PFSK-1 (cell line): ENCODE results near the gene FARSB.

Experiments
- FOXP2 ChIP-seq: optimal IDR thresholded peaks from 2 replicates; pipeline ENCODE3; 2011; ENCODE audit warnings: borderline replicate concordance, control low read depth, inconsistent platforms; ENCODE audit not compliant: insufficient read depth; ENCODE audit errors: extremely low read length, extremely low read depth
- POLR2AphosphoS5 ChIP-seq: IDR thresholded peaks from 2 replicates; pipeline ENCODE4 v1.6.1; 2012; ENCODE audit warnings: low read depth, mild to moderate bottlenecking, control low read depth, low read length, moderate library complexity
- REST ChIP-seq, 2 experiments: IDR thresholded peaks; 2 replicates each; pipeline versions ENCODE4 v1.6.1 to v1.8.0; 2011 to 2012; ENCODE audit warnings: low read depth in 2 of 2, low read length in 2 of 2, control low read depth in 1 of 2, inconsistent platforms in 1 of 2, mild to moderate bottlenecking in 1 of 2, moderate library complexity in 1 of 2; ENCODE audit not compliant: insufficient read depth in 1 of 2
- SIN3A ChIP-seq: IDR thresholded peaks from 2 replicates; pipeline ENCODE4 v1.6.1; 2012; ENCODE audit warnings: mild to moderate bottlenecking, low read length, moderate library complexity, borderline replicate concordance; ENCODE audit not compliant: insufficient read depth
- TAF1 ChIP-seq: IDR thresholded peaks from 2 replicates; pipeline ENCODE4 v1.6.1; 2012; ENCODE audit warnings: low read length, control low read depth, borderline replicate concordance; ENCODE audit not compliant: insufficient read depth

FARSB gene

DNA sequence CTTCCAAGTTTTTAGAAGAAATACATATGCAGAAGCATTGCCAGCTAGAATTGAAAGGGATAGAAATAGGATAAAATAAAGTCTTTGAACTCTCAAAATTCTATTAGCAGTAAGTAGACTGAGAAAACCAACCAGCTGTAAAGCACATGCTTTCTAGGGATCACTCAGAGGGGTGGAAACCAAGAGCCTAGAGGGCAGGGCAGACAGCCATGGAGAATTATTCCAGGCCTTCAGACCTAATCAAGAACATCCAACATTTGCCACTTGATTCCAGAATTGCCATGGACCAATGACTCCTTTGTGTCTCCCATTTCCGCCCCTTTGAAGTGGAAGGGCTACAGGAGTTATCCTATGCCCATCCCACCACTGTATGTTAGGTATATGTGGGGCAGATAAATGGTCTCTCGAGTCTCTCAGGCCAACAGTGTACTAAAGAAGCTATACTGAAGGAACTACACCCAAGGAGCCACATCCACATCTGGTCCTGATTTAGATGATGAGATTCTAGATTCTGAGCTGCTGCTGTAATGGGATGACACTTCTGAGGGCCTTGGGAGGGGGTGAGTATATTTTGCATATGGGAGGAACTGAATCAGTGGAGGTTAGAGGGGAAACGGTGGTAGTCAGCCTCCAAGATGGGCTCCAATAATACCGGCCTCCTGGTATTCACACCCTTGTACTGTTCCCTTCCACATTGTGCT lies 4.0 kb downstream of the FARSB start:
- TF ChIP-seq POLR2AphosphoS5 (peak; percentile 47; the same call in 1 of the 2 replicates), REST (IDR thresholded peaks at IDR 0.05; ENCODE audit: insufficient read depth in 1 of 2, low read depth in 2 of 2, low read length in 2 of 2) (no peak)

GRCh38 chr2:222649801-222650200 lies 6.1 kb downstream of the FARSB start:
- TF ChIP-seq REST (IDR thresholded peaks at IDR 0.05; ENCODE audit: insufficient read depth in 1 of 2, low read depth in 2 of 2, low read length in 2 of 2) (no peak), FOXP2 (no peak), SIN3A (no peak), POLR2AphosphoS5 (no peak), TAF1 (no peak)

GRCh38 chr2:222646008-222646407 lies 9.9 kb downstream of the FARSB start:
- TF ChIP-seq FOXP2 (no peak), TAF1 (no peak), POLR2AphosphoS5 (no peak), REST (IDR thresholded peaks at IDR 0.05; ENCODE audit: insufficient read depth in 1 of 2, low read depth in 2 of 2, low read length in 2 of 2) (no peak), SIN3A (no peak)

DNA sequence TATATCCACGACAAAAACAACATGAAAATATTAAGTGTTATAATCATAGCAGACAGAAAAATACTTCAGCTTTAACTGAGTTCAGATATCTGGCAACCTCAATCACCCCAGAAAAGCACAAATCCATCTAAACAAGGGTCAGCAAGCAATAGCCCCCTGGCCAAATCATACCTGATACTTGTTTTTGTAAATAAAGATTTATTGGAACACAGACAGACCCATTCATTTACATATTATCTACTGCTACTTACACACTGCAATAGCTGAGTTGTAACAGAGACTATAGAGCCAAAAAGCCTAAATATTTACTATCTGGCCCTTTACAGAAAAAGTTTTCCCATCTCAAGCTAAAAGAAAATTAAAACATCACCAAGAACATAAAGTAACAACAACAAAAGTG lies 12.8 kb downstream of the FARSB start:
- no peak for TF ChIP-seq FOXP2
- TF ChIP-seq SIN3A, result no peak
- no peak for TF ChIP-seq REST (IDR thresholded peaks at IDR 0.05; ENCODE audit: insufficient read depth in 1 of 2, low read depth in 2 of 2, low read length in 2 of 2)
- no peak for TF ChIP-seq POLR2AphosphoS5
- TF ChIP-seq TAF1, result no peak

DNA sequence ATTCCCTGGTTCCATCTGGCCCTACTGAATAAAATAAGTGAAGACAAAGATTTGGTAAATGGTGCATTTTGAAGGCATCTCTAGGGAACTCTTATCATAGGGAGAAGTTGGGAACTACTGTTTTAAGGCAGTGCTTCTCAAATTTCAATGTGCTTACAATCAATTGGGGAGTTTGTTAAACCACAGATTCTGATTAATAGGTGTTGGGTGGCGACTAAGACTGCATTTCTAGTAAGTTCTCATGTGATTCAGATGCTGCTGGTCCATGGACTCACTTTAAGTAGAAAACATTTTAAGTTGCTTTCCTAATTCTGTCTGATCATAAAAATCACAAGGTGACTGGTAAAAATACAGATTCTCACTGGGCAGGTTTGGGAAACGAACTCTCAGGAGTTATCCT lies 14.6 kb downstream of the FARSB start:
- TF ChIP-seq TAF1, result no peak
- TF ChIP-seq FOXP2, result no peak
- TF ChIP-seq POLR2AphosphoS5, result no peak
